Measurements from ENCODE around the gene RNF214.
"Not testable (repeated sequence)": the region's sequence is repeated elsewhere in the genome, so short reads cannot be mapped to it uniquely, and the experiment has no call there.

The RNF214 gene

DNA sequence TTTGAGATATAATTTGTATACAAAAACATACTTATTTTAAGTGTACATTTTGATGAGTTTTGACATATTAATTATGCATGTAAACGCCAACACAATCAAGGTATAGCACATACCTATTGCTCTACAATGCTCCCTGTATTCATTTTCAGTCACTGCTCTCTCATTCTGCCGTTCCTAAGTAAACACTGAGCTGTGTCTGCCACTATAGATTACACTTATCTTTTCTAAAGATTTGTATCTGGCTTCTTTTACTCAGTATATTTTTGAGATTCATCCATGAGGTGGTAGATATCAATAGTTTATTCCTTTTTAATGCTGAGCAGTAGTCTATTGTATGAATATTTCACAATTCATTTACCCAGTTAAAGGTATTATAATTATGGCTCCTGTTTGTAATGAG lies 33.3 kb downstream of the RNF214 start:
- no peak overlapping the region for H3K4me3 ChIP-seq (ENCODE audit: control insufficient read depth, low read depth, low read length)
- DNase-seq (ENCODE audit: low read depth): no peak
- TF ChIP-seq, protein P1, sequence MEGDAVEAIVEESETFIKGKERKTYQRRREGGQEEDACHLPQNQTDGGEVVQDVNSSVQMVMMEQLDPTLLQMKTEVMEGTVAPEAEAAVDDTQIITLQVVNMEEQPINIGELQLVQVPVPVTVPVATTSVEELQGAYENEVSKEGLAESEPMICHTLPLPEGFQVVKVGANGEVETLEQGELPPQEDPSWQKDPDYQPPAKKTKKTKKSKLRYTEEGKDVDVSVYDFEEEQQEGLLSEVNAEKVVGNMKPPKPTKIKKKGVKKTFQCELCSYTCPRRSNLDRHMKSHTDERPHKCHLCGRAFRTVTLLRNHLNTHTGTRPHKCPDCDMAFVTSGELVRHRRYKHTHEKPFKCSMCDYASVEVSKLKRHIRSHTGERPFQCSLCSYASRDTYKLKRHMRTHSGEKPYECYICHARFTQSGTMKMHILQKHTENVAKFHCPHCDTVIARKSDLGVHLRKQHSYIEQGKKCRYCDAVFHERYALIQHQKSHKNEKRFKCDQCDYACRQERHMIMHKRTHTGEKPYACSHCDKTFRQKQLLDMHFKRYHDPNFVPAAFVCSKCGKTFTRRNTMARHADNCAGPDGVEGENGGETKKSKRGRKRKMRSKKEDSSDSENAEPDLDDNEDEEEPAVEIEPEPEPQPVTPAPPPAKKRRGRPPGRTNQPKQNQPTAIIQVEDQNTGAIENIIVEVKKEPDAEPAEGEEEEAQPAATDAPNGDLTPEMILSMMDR (IDR thresholded peaks at IDR 0.05; ENCODE audit: control insufficient read depth, insufficient read depth, low read depth, low read length, missing control alignments): no peak

- TF ChIP-seq, protein P1 (IDR thresholded peaks at IDR 0.05; ENCODE audit: control insufficient read depth, insufficient read depth, low read depth, low read length, missing control alignments): no peak
- H3K4me3 ChIP-seq (ENCODE audit: control insufficient read depth, low read depth, low read length): no peak overlapping the region
- DNase-seq (ENCODE audit: low read depth): no peak
Measured at GRCh38 chr11:117269856-117270255, 37.4 kb downstream of the RNF214 start.

GRCh38 chr11:117271208-117271607 lies 38.7 kb downstream of the RNF214 start:
- H3K4me3 ChIP-seq (ENCODE audit: control insufficient read depth, low read depth, low read length): no peak overlapping the region
- DNase-seq (ENCODE audit: low read depth): no peak
- TF ChIP-seq, protein P1 (IDR thresholded peaks at IDR 0.05; ENCODE audit: control insufficient read depth, insufficient read depth, low read depth, low read length, missing control alignments): no peak

DNA sequence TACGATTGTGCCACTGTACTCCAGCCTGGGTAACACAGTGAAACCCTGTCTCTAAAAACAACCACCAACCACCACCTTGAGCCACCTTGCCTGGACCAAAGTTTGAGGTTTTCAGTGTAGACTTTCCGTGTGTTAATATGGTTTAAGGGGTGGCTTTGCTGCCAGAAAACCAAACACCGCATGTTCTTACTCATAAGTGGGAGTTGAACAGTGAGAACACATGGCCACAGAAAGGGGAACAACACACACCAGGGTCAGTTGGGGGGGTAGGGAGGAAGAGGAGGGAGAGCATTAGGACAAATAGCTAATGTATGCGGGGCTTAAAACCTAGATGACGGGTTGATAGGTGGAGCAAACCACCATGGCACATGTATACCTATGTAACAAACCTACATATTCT lies 39.7 kb downstream of the RNF214 start:
- not testable (repeated sequence) for H3K4me3 ChIP-seq (ENCODE audit: control insufficient read depth, low read depth, low read length); DNase-seq (ENCODE audit: low read depth)

- no peak overlapping the region for H3K4me3 ChIP-seq (ENCODE audit: control insufficient read depth, low read depth, low read length)
- TF ChIP-seq, protein P1 (IDR thresholded peaks at IDR 0.05; ENCODE audit: control insufficient read depth, insufficient read depth, low read depth, low read length, missing control alignments): no peak
- DNase-seq (ENCODE audit: low read depth): peak; percentile 52
Measured at GRCh38 chr11:117273550-117274289, 41.2 kb downstream of the RNF214 start.

DNA sequence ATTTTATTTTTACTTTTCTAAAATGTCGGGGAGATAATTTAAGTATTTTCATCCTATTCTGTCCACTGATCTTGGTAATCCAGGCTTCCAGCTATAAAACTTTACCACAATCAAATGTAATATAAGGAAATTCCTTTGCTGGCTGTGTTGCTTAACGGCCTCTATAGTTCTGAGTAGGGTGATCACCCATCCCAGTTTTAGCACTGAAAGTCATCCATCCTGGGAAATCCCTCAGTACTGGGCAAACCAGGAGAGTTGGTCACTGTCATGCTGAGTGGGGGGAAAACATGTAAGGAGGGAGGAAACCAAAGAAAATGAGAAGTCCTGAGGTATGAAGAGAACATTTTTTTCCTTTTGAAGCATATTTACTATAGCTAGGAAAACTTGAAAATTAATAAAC lies 45.9 kb downstream of the RNF214 start:
- TF ChIP-seq, protein P1 (IDR thresholded peaks at IDR 0.05; ENCODE audit: control insufficient read depth, insufficient read depth, low read depth, low read length, missing control alignments): no peak
- no peak overlapping the region for H3K4me3 ChIP-seq (ENCODE audit: control insufficient read depth, low read depth, low read length)
- DNase-seq (ENCODE audit: low read depth): no peak

GRCh38 chr11:117279711-117280376 lies 47.4 kb downstream of the RNF214 start:
- H3K4me3 ChIP-seq (ENCODE audit: control insufficient read depth, low read depth, low read length): no peak overlapping the region
- DNase-seq (ENCODE audit: low read depth): no peak
- TF ChIP-seq, protein P1 (IDR thresholded peaks at IDR 0.05; ENCODE audit: control insufficient read depth, insufficient read depth, low read depth, low read length, missing control alignments): no peak
